Ovary (tissue), 9 donors: ENCODE results near the gene CDK19. TPM values are rescaled to one million over a fixed set of nuclear protein-coding genes. Genes with fewer than 3 reads are reported as not detected.

Experiments
- DNase-seq, 5 donors: peaks; one replicate each; pipeline ENCODE4 v3.0.0-alpha.2; 2019 to 2020
- H3K27ac ChIP-seq, 2 donors: fragments of 200-600 bp; one replicate each; pipeline versions ENCODE4 v1.5.1 to v1.8.0; 2019 to 2022
- H3K27me3 ChIP-seq: fragments of 200-600 bp; one replicate; pipeline ENCODE4 v1.8.0; 2022
- H3K36me3 ChIP-seq: fragments of 200-600 bp; sonication (generic); one replicate; pipeline ENCODE4 v1.5.1; 2019
- H3K4me1 ChIP-seq: one replicate; pipeline ENCODE4 v1.8.1; 2013; ENCODE audit warnings: mild to moderate bottlenecking, moderate library complexity; ENCODE audit not compliant: insufficient read depth
- H3K4me3 ChIP-seq: fragments of 200-600 bp; sonication (generic); one replicate; pipeline ENCODE4 v1.5.1; 2017
- H3K9me3 ChIP-seq, 2 donors: fragments of 200-600 bp in 1 of 2; sonication (generic) in 1 of 2; one replicate each; pipeline versions ENCODE4 v1.5.1 to v1.8.1; 2013 to 2019; ENCODE audit warnings: mild to moderate bottlenecking in 1 of 2, moderate library complexity in 1 of 2
- EP300 ChIP-seq: sonication (generic); formaldehyde crosslinking; IDR thresholded peaks from one replicate; pipeline ENCODE4 v1.6.1; 2017; ENCODE audit warnings: antibody characterized with exemption
- POLR2A ChIP-seq: fragments of 450-650 bp; IDR thresholded peaks from one replicate; pipeline ENCODE4 v1.6.1; 2017; ENCODE audit warnings: antibody characterized with exemption, mild to moderate bottlenecking, moderate library complexity
- WGBS, 3 donors: extraction: QIAGEN DNeasy Blood & Tissue Kit in 1 of 3; methylation state at CpG; one replicate each; pipeline versions ENCODE4 v1.1.5 to v1.1.7; 2013 to 2017; 5-methylcytosine and 5-hydroxymethylcytosine counted together
- intact Hi-C, 4 donors: fragments of 100-400 bp; cut with DNase I; formaldehyde crosslinking; loops; one replicate each; pipeline versions ENCODE4 v1.11.0 to v1.15.1; 2022 to 2023
- polyA plus RNA-seq, 2 donors: library from polyadenylated mRNA; stranded (reverse); fragments of 200-250 nt in 1 of 2; fragments of 350-450 nt in 1 of 2; fragmentation: Illumina TruSeq in 1 of 2; extraction: RNeasy Lipid Tissue Mini Kit (QIAGEN cat#74804) in 1 of 2; gene quantifications; one replicate each; pipeline ENCODE4 v1.2.3, GENCODE V29; 2013 to 2014
- total RNA-seq, 7 donors: library from RNA; depleted of rRNA in 2 of 7; stranded (reverse); fragments of >200 nt in 2 of 7; fragmentation: NEBNext Ultra II Directional in 3 of 7; extraction: Animal tissue kit (Norgen Biotek cat#: 25700) in 3 of 7; gene quantifications; one replicate each; pipeline versions ENCODE4 v1.1.0 to v1.2.4, GENCODE V29; 2016 to 2023
- TF ChIP-seq, protein P1 (sequence below), 3 donors: fragments of 450-650 bp in 2 of 3; fragments of 200-600 bp in 1 of 3; IDR thresholded peaks; one replicate each; pipeline versions ENCODE4 v1.5.1 to v1.8.0; 2016 to 2022; ENCODE audit warnings: antibody characterized with exemption in 3 of 3, mild to moderate bottlenecking in 1 of 3
- donor health status: DM: no; HTN: no; CAD: no; lungs with moderate emphysema.
- donor health status: DM: no; HTN: no; CAD: no.
- donor health status: Bipolar disorder and iron deficiency.
- donor health status: DM: yes; HTN: yes; CAD: no.
- donor health status: DM: no; HTN: no; CAD: no.
- donor health status: DM: yes; HTN: yes; CAD: no.

Gene CDK19
- total and polyA plus RNA-seq, 9 donors = 9.8 to 20.8 (median 16.7) TPM

DNA sequence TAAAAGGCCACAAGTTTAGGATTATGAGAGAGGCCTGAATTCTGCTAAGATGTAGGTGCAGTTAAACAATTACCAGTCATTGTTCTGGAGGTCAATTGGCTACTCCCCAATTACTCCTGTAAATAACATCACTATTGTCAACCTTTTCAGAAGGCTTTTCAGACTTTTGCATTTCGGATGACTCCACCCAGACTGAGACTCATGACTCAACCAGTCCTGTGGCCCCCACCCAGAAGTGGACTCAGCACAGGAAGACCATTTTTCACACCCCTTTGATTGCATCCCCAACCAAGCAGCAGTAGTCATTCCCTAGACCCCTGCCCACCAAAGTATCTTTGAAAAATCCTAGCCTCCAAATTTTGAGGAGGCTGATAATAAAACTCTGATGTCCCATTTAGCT lies 199.5 kb downstream of the CDK19 start:
- WGBS, 3 donors = 88 to 96% (median 91%) methylated on average over 1 of the region's 1 CpG
- peaks cover 8% of the 10 kb centered on the region for H3K4me1 ChIP-seq
- intact Hi-C loops = no loop called here

DNA sequence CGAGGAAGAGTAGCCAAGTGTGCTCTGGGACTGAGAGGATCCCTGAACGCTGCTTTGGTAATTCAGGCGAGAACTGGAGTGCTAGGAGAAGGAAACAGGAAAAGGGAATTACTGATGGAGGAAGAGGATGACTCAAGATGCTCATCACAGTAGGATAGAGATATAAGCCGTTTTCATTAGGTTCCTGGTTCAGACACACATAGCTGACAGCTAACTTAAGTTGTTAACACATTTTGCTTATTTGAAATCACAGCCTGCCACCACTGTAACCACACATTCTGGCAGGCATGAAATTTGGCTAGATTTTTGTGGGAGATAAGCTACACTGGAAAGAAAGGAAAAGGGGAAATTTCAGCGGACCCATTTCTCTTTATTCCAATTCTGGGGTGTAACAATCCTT lies 200.7 kb downstream of the CDK19 start:
- intact Hi-C loops = no loop called here
- WGBS, 3 donors = 80 to 84% (median 83%) methylated on average over 5 of the region's 5 CpGs
- H3K27me3 ChIP-seq = no peaks in the 10 kb centered on the region
- H3K27ac ChIP-seq = no peak overlapping the region
- no peak for TF ChIP-seq EP300
- TF ChIP-seq, protein P1, sequence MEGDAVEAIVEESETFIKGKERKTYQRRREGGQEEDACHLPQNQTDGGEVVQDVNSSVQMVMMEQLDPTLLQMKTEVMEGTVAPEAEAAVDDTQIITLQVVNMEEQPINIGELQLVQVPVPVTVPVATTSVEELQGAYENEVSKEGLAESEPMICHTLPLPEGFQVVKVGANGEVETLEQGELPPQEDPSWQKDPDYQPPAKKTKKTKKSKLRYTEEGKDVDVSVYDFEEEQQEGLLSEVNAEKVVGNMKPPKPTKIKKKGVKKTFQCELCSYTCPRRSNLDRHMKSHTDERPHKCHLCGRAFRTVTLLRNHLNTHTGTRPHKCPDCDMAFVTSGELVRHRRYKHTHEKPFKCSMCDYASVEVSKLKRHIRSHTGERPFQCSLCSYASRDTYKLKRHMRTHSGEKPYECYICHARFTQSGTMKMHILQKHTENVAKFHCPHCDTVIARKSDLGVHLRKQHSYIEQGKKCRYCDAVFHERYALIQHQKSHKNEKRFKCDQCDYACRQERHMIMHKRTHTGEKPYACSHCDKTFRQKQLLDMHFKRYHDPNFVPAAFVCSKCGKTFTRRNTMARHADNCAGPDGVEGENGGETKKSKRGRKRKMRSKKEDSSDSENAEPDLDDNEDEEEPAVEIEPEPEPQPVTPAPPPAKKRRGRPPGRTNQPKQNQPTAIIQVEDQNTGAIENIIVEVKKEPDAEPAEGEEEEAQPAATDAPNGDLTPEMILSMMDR (IDR thresholded peaks at IDR 0.05) = no peak
- TF ChIP-seq POLR2A = no peak
- H3K4me1 ChIP-seq = peaks cover 7% of the 10 kb centered on the region
- no peak for DNase-seq
- no peak overlapping the region for H3K4me3 ChIP-seq
- no peaks in the 10 kb centered on the region for H3K9me3 ChIP-seq
- H3K36me3 ChIP-seq = no peaks in the 10 kb centered on the region

More for the DNA sequence above, 199.5 kb downstream of the CDK19 start:
- TF ChIP-seq, protein P1 (IDR thresholded peaks at IDR 0.05) = no peak
- TF ChIP-seq EP300 (no peak), POLR2A (no peak)
- no peaks in the 10 kb centered on the region for H3K9me3 ChIP-seq
- H3K27me3 ChIP-seq = no peaks in the 10 kb centered on the region
- no peak overlapping the region for H3K27ac ChIP-seq
- no peak overlapping the region for H3K4me3 ChIP-seq
- no peaks in the 10 kb centered on the region for H3K36me3 ChIP-seq
- DNase-seq = no peak

DNA sequence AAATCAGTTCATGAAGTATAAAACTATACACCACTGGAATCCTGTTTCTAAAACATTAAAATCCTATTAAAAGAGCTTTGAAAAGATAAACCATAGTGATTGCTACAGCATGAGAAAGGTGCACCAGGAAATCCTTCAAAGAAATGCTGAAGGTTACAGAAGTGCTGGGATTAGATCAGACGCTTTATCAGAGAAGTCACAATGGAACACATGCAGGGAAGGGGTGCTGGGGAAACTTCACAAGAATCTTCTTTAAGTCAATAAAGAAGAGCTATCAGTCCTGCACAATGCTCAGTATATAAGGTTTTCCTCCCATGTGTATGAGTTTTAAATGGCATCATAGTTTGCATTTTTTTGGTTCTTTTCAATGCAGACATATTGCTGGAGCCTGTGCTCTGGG lies 201.2 kb downstream of the CDK19 start:
- H3K27ac ChIP-seq = no peak overlapping the region

DNA sequence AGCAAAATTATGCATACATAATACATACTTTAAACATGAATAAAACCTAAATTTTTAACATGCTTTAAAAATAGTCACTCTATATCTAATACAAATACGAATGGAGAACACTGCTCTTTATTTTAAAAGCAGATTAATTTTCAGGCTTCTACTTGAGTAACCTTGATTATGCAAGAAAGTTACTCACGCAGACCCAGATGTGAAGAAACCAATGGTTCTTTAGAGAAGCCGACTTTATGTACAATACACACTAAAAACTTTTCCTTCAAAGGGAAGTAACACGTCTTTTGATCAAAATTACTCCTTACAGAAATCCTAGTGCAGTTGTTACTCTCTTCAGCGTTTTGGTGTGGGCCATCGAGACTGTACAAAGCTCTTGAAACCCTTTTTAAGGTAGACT lies 201.9 kb downstream of the CDK19 start:
- H3K4me1 ChIP-seq = peaks cover under 1% of the 10 kb centered on the region
- intact Hi-C loops = no loop called here
- H3K9me3 ChIP-seq = no peaks in the 10 kb centered on the region
- H3K27ac ChIP-seq = no peak overlapping the region
- 93 to 96% (median 96%) methylated on average over 6 of the region's 6 CpGs for WGBS, 3 donors
- H3K4me3 ChIP-seq = no peak overlapping the region
- TF ChIP-seq, protein P1 (IDR thresholded peaks at IDR 0.05) = no peak
- TF ChIP-seq POLR2A (no peak), EP300 (no peak)
- no peaks in the 10 kb centered on the region for H3K27me3 ChIP-seq
- H3K36me3 ChIP-seq = no peaks in the 10 kb centered on the region
- no peak for DNase-seq

More for the DNA sequence above, 201.2 kb downstream of the CDK19 start:
- H3K36me3 ChIP-seq = no peaks in the 10 kb centered on the region
- intact Hi-C loops = no loop called here
- peaks cover 2% of the 10 kb centered on the region for H3K4me1 ChIP-seq
- TF ChIP-seq, protein P1 (IDR thresholded peaks at IDR 0.05) = no peak
- TF ChIP-seq EP300 = no peak
- no peak for TF ChIP-seq POLR2A
- no peaks in the 10 kb centered on the region for H3K27me3 ChIP-seq
- 92 to 100% (median 98%) methylated on average over 1 of the region's 1 CpG for WGBS, 3 donors
- DNase-seq = no peak
- H3K9me3 ChIP-seq = no peaks in the 10 kb centered on the region
- H3K4me3 ChIP-seq = no peak overlapping the region

DNA sequence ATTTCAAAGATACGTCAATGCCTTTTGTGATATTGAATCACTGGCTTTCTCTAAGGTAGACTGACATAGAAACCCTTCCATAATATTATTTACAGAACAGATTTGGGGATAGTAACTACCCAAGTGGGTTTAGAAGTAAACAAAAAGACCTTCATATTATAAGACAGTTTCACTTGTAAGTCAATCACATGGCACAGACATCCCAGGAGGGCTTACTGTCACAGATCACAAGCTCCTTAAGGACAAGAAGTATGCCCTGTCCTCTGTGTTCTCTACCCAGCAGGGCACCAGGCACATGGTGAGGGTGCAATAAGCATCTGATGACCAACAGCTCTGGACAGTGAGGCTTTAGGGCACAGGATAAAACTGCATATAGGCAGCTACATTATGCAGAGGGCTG lies 203.0 kb downstream of the CDK19 start:
- Histone ChIP-seq H3K4me1 (no peaks in the 10 kb centered on the region), H3K27ac (no peak overlapping the region), H3K27me3 (no peaks in the 10 kb centered on the region), H3K9me3 (no peaks in the 10 kb centered on the region), H3K36me3 (no peaks in the 10 kb centered on the region), H3K4me3 (no peak overlapping the region)
- WGBS, 3 donors = 97 to 98% (median 97%) methylated on average over 1 of the region's 1 CpG
- no peak for DNase-seq
- intact Hi-C loops = no loop called here
- TF ChIP-seq, protein P1 (IDR thresholded peaks at IDR 0.05) = no peak
- TF ChIP-seq POLR2A (no peak), EP300 (no peak)
